WTC11 (cell line): ENCODE data around the gene COL4A5. TPM values are rescaled to one million over a fixed set of nuclear protein-coding genes. Genes with fewer than 3 reads are reported as not detected.
A peak's percentile ranks its signal among the peaks of the same experiment; 100 is the strongest.

ENCODE experiments used
- ATAC-seq: fragments of 200-7000 bp; cut with Tn5 transposase; 2 replicates; pipeline ENCODE4 v1.10.0; 2021; ENCODE audit warnings: mild to moderate bottlenecking, moderate library complexity
- CTCF ChIA-PET: fragments of 300-600 bp; sonication (Branson Sonifier 250); formaldehyde crosslinking; loops from one replicate; lab custom pipeline; 2021; ENCODE audit warnings: antibody characterized with exemption; lab: Charles Lee
- POLR2A ChIA-PET: fragments of 350-600 bp; sonication (Branson Sonifier 250); formaldehyde crosslinking; loops from one replicate; lab custom pipeline; 2021; ENCODE audit warnings: antibody characterized with exemption; lab: Charles Lee
- DNase-seq: peaks from one replicate; pipeline ENCODE4 v3.0.0; 2021; ENCODE audit warnings: low spot score
- H3K27ac Mint-ChIP-seq: 2 replicates; pipeline ENCODE4 v1.8.0; 2021; ENCODE audit warnings: mixed read lengths
- H3K27me3 Mint-ChIP-seq: 2 replicates; pipeline ENCODE4 v1.8.0; 2021; ENCODE audit warnings: low read depth, mild to moderate bottlenecking, moderate library complexity, mixed read lengths
- H3K36me3 Mint-ChIP-seq: 2 replicates; pipeline ENCODE4 v1.8.0; 2021; ENCODE audit warnings: mixed read lengths
- H3K4me1 Mint-ChIP-seq: 2 replicates; pipeline ENCODE4 v1.8.0; 2022; ENCODE audit warnings: mixed read lengths
- H3K4me3 Mint-ChIP-seq: 2 replicates; pipeline ENCODE4 v1.8.0; 2021; ENCODE audit warnings: mild to moderate bottlenecking, moderate library complexity, mixed read lengths
- H3K9me3 Mint-ChIP-seq: 2 replicates; pipeline ENCODE4 v1.8.0; 2021; ENCODE audit warnings: mixed read lengths
- EMX1 ChIP-seq: fragments of 250-450 bp; sonication (Bioruptor Pico); IDR thresholded peaks from 2 replicates; pipeline ENCODE4 v1.8.0; 2021; ENCODE audit warnings: mild to moderate bottlenecking
- FOXJ3 ChIP-seq: sonication (generic); formaldehyde crosslinking; IDR thresholded peaks from 2 replicates; pipeline ENCODE4 v1.9.0; 2021; ENCODE audit warnings: missing genetic modification reagents, mild to moderate bottlenecking, borderline replicate concordance
- IRF2 ChIP-seq: sonication (generic); formaldehyde crosslinking; IDR thresholded peaks from 2 replicates; pipeline ENCODE4 v1.8.0; 2022; ENCODE audit warnings: low read depth, missing genetic modification reagents, borderline replicate concordance
- NFATC4 ChIP-seq: fragments of 250-450 bp; sonication (Bioruptor Pico); IDR thresholded peaks from 2 replicates; pipeline ENCODE4 v1.9.0; 2021; ENCODE audit warnings: mild to moderate bottlenecking
- RORB ChIP-seq: fragments of 250-450 bp; sonication (Bioruptor Pico); IDR thresholded peaks from 2 replicates; pipeline ENCODE4 v1.9.0; 2021; ENCODE audit warnings: mild to moderate bottlenecking
- SP1 ChIP-seq: sonication (generic); formaldehyde crosslinking; conservative IDR thresholded peaks from 2 replicates; pipeline ENCODE4 v1.8.1; 2022; ENCODE audit warnings: missing genetic modification reagents
- TP53 ChIP-seq: sonication (generic); formaldehyde crosslinking; IDR thresholded peaks from 2 replicates; pipeline ENCODE4 v1.8.1; 2023; ENCODE audit warnings: mild to moderate bottlenecking, missing genetic modification reagents
- ZNF121 ChIP-seq: sonication (generic); formaldehyde crosslinking; IDR thresholded peaks from 2 replicates; pipeline ENCODE4 v1.8.0; 2023; ENCODE audit warnings: missing genetic modification reagents
- ZNF423 ChIP-seq: fragments of 250-450 bp; sonication (Bioruptor Pico); IDR thresholded peaks from 2 replicates; pipeline ENCODE4 v2.1.2; 2022; ENCODE audit warnings: mild to moderate bottlenecking, moderate library complexity
- total RNA-seq: library from RNA; stranded (reverse); gene quantifications from 3 replicates; pipeline ENCODE4 v1.2.3, GENCODE V29; 2021
- TF ChIP-seq, protein P1 (sequence below): fragments of 250-450 bp; sonication (Bioruptor Pico); IDR thresholded peaks from 2 replicates; pipeline ENCODE4 v1.9.0; 2021; ENCODE audit warnings: mild to moderate bottlenecking
- TF ChIP-seq, protein P2 (sequence below): sonication (generic); formaldehyde crosslinking; IDR thresholded peaks from 2 replicates; pipeline ENCODE4 v1.8.1; 2023; ENCODE audit warnings: mild to moderate bottlenecking, missing genetic modification reagents
- TF ChIP-seq, protein P3 (sequence below): sonication (generic); formaldehyde crosslinking; IDR thresholded peaks from 2 replicates; pipeline ENCODE4 v1.8.0; 2022; ENCODE audit warnings: mild to moderate bottlenecking, missing genetic modification reagents
- TF ChIP-seq, protein P4 (sequence below): sonication (generic); formaldehyde crosslinking; IDR thresholded peaks from 2 replicates; pipeline ENCODE4 v1.8.0; 2022; ENCODE audit warnings: missing genetic modification reagents
- TF ChIP-seq, protein P5 (sequence below): sonication (generic); formaldehyde crosslinking; IDR thresholded peaks from 2 replicates; pipeline ENCODE4 v1.8.1; 2023; ENCODE audit warnings: mild to moderate bottlenecking, missing genetic modification reagents, moderate library complexity
- TF ChIP-seq, protein P6 (sequence below): fragments of 200-600 bp; IDR thresholded peaks from 2 replicates; pipeline ENCODE4 v1.8.0; 2022; ENCODE audit warnings: antibody characterized with exemption

Gene COL4A5
- total RNA-seq, 1 experiment from 2014 or later, result 30.7 TPM

DNA sequence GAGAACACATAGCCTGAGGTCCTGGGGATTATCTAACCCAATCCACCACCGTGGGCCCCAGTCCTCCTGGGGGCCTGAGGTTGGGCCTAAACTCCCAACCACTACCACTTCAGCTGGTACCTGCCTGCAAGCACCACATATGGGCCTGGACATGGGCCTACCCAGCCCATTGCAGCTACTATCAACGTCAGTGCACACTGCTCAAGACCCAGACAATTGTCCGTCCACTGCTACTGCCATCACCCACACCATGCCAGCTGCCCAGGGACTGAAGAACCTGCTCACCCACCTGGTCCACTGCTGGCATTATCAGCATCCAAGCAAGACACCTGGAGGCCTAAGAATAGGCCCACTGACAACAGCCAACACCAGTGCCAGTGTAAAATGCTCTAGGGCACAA, 88.1 kb downstream of the COL4A5 start:
- peaks cover 50% of the 10 kb centered on the region for H3K36me3 Mint-ChIP-seq
- H3K4me3 Mint-ChIP-seq, result no peak overlapping the region
- H3K27ac Mint-ChIP-seq, result no peak overlapping the region
- peaks cover 40% of the 10 kb centered on the region for H3K9me3 Mint-ChIP-seq
- CTCF ChIA-PET, result no interaction called here
- H3K4me1 Mint-ChIP-seq, result no peaks in the 10 kb centered on the region
- DNase-seq (no peak), ATAC-seq (no peak)
- POLR2A ChIA-PET, result no interaction called here
- no peaks in the 10 kb centered on the region; the same call in 1 of the 2 replicates for H3K27me3 Mint-ChIP-seq
- TF ChIP-seq, protein P1, sequence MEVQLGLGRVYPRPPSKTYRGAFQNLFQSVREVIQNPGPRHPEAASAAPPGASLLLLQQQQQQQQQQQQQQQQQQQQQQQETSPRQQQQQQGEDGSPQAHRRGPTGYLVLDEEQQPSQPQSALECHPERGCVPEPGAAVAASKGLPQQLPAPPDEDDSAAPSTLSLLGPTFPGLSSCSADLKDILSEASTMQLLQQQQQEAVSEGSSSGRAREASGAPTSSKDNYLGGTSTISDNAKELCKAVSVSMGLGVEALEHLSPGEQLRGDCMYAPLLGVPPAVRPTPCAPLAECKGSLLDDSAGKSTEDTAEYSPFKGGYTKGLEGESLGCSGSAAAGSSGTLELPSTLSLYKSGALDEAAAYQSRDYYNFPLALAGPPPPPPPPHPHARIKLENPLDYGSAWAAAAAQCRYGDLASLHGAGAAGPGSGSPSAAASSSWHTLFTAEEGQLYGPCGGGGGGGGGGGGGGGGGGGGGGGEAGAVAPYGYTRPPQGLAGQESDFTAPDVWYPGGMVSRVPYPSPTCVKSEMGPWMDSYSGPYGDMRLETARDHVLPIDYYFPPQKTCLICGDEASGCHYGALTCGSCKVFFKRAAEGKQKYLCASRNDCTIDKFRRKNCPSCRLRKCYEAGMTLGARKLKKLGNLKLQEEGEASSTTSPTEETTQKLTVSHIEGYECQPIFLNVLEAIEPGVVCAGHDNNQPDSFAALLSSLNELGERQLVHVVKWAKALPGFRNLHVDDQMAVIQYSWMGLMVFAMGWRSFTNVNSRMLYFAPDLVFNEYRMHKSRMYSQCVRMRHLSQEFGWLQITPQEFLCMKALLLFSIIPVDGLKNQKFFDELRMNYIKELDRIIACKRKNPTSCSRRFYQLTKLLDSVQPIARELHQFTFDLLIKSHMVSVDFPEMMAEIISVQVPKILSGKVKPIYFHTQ (CRISPR knock-in tag), result no peak
- no peak for TF ChIP-seq NFATC4
- no peak for TF ChIP-seq ZNF423
- no peak for TF ChIP-seq SP1 (CRISPR knock-in tag)
- TF ChIP-seq, protein P2, sequence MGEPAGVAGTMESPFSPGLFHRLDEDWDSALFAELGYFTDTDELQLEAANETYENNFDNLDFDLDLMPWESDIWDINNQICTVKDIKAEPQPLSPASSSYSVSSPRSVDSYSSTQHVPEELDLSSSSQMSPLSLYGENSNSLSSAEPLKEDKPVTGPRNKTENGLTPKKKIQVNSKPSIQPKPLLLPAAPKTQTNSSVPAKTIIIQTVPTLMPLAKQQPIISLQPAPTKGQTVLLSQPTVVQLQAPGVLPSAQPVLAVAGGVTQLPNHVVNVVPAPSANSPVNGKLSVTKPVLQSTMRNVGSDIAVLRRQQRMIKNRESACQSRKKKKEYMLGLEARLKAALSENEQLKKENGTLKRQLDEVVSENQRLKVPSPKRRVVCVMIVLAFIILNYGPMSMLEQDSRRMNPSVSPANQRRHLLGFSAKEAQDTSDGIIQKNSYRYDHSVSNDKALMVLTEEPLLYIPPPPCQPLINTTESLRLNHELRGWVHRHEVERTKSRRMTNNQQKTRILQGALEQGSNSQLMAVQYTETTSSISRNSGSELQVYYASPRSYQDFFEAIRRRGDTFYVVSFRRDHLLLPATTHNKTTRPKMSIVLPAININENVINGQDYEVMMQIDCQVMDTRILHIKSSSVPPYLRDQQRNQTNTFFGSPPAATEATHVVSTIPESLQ (CRISPR knock-in tag), result no peak
- TF ChIP-seq TP53 (CRISPR knock-in tag), result no peak
- no peak for TF ChIP-seq EMX1 (CRISPR knock-in tag)
- TF ChIP-seq, protein P3, sequence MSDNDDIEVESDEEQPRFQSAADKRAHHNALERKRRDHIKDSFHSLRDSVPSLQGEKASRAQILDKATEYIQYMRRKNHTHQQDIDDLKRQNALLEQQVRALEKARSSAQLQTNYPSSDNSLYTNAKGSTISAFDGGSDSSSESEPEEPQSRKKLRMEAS, result no peak
- TF ChIP-seq RORB, result no peak
- no peak for TF ChIP-seq IRF2 (CRISPR knock-in tag)
- TF ChIP-seq, protein P4, sequence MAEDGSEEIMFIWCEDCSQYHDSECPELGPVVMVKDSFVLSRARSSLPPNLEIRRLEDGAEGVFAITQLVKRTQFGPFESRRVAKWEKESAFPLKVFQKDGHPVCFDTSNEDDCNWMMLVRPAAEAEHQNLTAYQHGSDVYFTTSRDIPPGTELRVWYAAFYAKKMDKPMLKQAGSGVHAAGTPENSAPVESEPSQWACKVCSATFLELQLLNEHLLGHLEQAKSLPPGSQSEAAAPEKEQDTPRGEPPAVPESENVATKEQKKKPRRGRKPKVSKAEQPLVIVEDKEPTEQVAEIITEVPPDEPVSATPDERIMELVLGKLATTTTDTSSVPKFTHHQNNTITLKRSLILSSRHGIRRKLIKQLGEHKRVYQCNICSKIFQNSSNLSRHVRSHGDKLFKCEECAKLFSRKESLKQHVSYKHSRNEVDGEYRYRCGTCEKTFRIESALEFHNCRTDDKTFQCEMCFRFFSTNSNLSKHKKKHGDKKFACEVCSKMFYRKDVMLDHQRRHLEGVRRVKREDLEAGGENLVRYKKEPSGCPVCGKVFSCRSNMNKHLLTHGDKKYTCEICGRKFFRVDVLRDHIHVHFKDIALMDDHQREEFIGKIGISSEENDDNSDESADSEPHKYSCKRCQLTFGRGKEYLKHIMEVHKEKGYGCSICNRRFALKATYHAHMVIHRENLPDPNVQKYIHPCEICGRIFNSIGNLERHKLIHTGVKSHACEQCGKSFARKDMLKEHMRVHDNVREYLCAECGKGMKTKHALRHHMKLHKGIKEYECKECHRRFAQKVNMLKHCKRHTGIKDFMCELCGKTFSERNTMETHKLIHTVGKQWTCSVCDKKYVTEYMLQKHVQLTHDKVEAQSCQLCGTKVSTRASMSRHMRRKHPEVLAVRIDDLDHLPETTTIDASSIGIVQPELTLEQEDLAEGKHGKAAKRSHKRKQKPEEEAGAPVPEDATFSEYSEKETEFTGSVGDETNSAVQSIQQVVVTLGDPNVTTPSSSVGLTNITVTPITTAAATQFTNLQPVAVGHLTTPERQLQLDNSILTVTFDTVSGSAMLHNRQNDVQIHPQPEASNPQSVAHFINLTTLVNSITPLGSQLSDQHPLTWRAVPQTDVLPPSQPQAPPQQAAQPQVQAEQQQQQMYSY (CRISPR knock-in tag), result no peak
- TF ChIP-seq, protein P5, sequence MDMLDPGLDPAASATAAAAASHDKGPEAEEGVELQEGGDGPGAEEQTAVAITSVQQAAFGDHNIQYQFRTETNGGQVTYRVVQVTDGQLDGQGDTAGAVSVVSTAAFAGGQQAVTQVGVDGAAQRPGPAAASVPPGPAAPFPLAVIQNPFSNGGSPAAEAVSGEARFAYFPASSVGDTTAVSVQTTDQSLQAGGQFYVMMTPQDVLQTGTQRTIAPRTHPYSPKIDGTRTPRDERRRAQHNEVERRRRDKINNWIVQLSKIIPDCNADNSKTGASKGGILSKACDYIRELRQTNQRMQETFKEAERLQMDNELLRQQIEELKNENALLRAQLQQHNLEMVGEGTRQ (CRISPR knock-in tag), result no peak
- TF ChIP-seq ZNF121 (CRISPR knock-in tag), result no peak
- TF ChIP-seq, all 79 proteins: peak for 0

DNA sequence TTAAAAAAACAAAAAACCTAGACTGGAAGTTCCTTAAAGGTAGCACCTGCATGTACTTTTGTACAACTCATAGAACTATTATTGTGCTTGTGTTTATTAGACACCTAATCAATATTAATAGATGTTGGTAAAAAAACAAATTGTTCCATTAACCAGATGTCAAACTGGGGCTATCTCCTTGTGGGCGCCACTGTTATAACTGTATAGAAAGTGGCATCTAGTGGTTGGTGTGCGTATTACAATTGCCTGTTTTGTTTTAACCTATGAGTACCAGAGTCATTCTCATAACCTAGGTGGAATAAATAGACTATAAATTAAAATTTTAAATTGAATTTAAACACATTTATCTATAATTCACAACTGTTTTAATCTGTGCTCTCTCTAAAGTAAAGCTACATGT, 97.4 kb downstream of the COL4A5 start:
- H3K27ac Mint-ChIP-seq, result no peak overlapping the region

More for the DNA sequence above, 97.4 kb downstream of the COL4A5 start:
- Mint-ChIP-seq H3K9me3 (peaks cover 18% of the 10 kb centered on the region), H3K36me3 (peaks cover 14% of the 10 kb centered on the region), H3K4me1 (peaks cover 34% of the 10 kb centered on the region), H3K27me3 (no peaks in the 10 kb centered on the region), H3K4me3 (no peak overlapping the region)
- ChIA-PET CTCF (interaction anchor here (0.7 to 3.4 kb wide), 2 partner anchors 312 to 313 kb away, joined by 4 to 18 read pairs; no protein-coding TSS in a partner anchor), POLR2A (no interaction called here)
- ATAC-seq, result 0 out of 2 replicates have a peak, but pooled peaks have one; percentile 39
- TF ChIP-seq, protein P6, sequence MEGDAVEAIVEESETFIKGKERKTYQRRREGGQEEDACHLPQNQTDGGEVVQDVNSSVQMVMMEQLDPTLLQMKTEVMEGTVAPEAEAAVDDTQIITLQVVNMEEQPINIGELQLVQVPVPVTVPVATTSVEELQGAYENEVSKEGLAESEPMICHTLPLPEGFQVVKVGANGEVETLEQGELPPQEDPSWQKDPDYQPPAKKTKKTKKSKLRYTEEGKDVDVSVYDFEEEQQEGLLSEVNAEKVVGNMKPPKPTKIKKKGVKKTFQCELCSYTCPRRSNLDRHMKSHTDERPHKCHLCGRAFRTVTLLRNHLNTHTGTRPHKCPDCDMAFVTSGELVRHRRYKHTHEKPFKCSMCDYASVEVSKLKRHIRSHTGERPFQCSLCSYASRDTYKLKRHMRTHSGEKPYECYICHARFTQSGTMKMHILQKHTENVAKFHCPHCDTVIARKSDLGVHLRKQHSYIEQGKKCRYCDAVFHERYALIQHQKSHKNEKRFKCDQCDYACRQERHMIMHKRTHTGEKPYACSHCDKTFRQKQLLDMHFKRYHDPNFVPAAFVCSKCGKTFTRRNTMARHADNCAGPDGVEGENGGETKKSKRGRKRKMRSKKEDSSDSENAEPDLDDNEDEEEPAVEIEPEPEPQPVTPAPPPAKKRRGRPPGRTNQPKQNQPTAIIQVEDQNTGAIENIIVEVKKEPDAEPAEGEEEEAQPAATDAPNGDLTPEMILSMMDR, result peak; percentile 40; the same call in 1 of the 2 replicates
- no peak for TF ChIP-seq FOXJ3 (CRISPR knock-in tag)
- TF ChIP-seq, all 79 proteins: peak for 1
- DNase-seq, result no peak
